Measurements from ENCODE around the gene NRXN3. TPM values are rescaled to one million over a fixed set of nuclear protein-coding genes. Genes with fewer than 3 reads are reported as not detected.

Gene NRXN3
- total RNA-seq, 1 experiment from 2014 or later: not detected

GRCh38 chr14:79840831-79841230 is 1670.7 kb downstream of the NRXN3 start:
- intact Hi-C loops (cut with micrococcal nuclease; ENCODE audit: unreplicated experiment): no loop called here
- Mint-ChIP-seq H3K9me3 (ENCODE audit: low read depth, unreplicated experiment) (no peaks in the 10 kb centered on the region), H3K27ac (ENCODE audit: unreplicated experiment) (no peak overlapping the region), H3K36me3 (ENCODE audit: insufficient read depth, unreplicated experiment) (no peaks in the 10 kb centered on the region), H3K4me1 (ENCODE audit: low read depth, unreplicated experiment) (peaks cover 21% of the 10 kb centered on the region), H3K27me3 (ENCODE audit: unreplicated experiment) (no peaks in the 10 kb centered on the region), H3K4me3 (ENCODE audit: low read depth, unreplicated experiment) (no peak overlapping the region)
- CTCF ChIA-PET: interaction anchor here (0.8 kb wide), 1 partner anchor 149 kb away, joined by 3 read pairs; no protein-coding TSS in a partner anchor
- no peak for DNase-seq
- no TSS peak for BruUV-seq (replicated peaks)
- no peak for TF ChIP-seq CTCF (IDR thresholded peaks at IDR 0.05; ENCODE audit: unreplicated experiment)

GRCh38 chr14:79841433-79841832 is 1671.3 kb downstream of the NRXN3 start:
- H3K4me3 Mint-ChIP-seq (ENCODE audit: low read depth, unreplicated experiment): peak overlapping the region; percentile 37
- intact Hi-C loops (cut with micrococcal nuclease; ENCODE audit: unreplicated experiment): no loop called here
- no peaks in the 10 kb centered on the region for H3K27me3 Mint-ChIP-seq (ENCODE audit: unreplicated experiment)
- H3K9me3 Mint-ChIP-seq (ENCODE audit: low read depth, unreplicated experiment): no peaks in the 10 kb centered on the region
- peaks cover 21% of the 10 kb centered on the region for H3K4me1 Mint-ChIP-seq (ENCODE audit: low read depth, unreplicated experiment)
- BruUV-seq (replicated peaks): no TSS peak
- DNase-seq: peak; percentile 29
- H3K27ac Mint-ChIP-seq (ENCODE audit: unreplicated experiment): no peak overlapping the region
- no peak for TF ChIP-seq CTCF (IDR thresholded peaks at IDR 0.05; ENCODE audit: unreplicated experiment)
- no peaks in the 10 kb centered on the region for H3K36me3 Mint-ChIP-seq (ENCODE audit: insufficient read depth, unreplicated experiment)
- CTCF ChIA-PET: interaction anchor here (0.6 to 0.8 kb wide), 2 partner anchors 11 to 1816 kb away, joined by 3 read pairs; no protein-coding TSS in a partner anchor

- TF ChIP-seq CTCF (IDR thresholded peaks at IDR 0.05; ENCODE audit: unreplicated experiment): no peak
- peak overlapping the region; percentile 37 for H3K4me3 Mint-ChIP-seq (ENCODE audit: low read depth, unreplicated experiment)
- BruUV-seq (replicated peaks): no TSS peak
- CTCF ChIA-PET: interaction anchor here (0.8 kb wide), 1 partner anchor 1817 kb away, joined by 3 read pairs; no protein-coding TSS in a partner anchor
- peaks cover 21% of the 10 kb centered on the region for H3K4me1 Mint-ChIP-seq (ENCODE audit: low read depth, unreplicated experiment)
- no peaks in the 10 kb centered on the region for H3K9me3 Mint-ChIP-seq (ENCODE audit: low read depth, unreplicated experiment)
- H3K27ac Mint-ChIP-seq (ENCODE audit: unreplicated experiment): no peak overlapping the region
- no peaks in the 10 kb centered on the region for H3K36me3 Mint-ChIP-seq (ENCODE audit: insufficient read depth, unreplicated experiment)
- peak; percentile 36 for DNase-seq
- no peaks in the 10 kb centered on the region for H3K27me3 Mint-ChIP-seq (ENCODE audit: unreplicated experiment)
- intact Hi-C loops (cut with micrococcal nuclease; ENCODE audit: unreplicated experiment): no loop called here
These were observed 1672.1 kb downstream of the NRXN3 start for GRCh38 chr14:79842270-79842669.

GRCh38 chr14:79852950-79853744 is 1683.0 kb downstream of the NRXN3 start:
- no peak for DNase-seq
- CTCF ChIA-PET: no interaction called here
- BruUV-seq (replicated peaks): no TSS peak
- H3K9me3 Mint-ChIP-seq (ENCODE audit: low read depth, unreplicated experiment): no peaks in the 10 kb centered on the region
- no peak for TF ChIP-seq CTCF (IDR thresholded peaks at IDR 0.05; ENCODE audit: unreplicated experiment)
- intact Hi-C loops (cut with micrococcal nuclease; ENCODE audit: unreplicated experiment): no loop called here
- no peak overlapping the region for H3K27ac Mint-ChIP-seq (ENCODE audit: unreplicated experiment)
- H3K36me3 Mint-ChIP-seq (ENCODE audit: insufficient read depth, unreplicated experiment): no peaks in the 10 kb centered on the region
- no peak overlapping the region for H3K4me3 Mint-ChIP-seq (ENCODE audit: low read depth, unreplicated experiment)
- peaks cover 8% of the 10 kb centered on the region for H3K27me3 Mint-ChIP-seq (ENCODE audit: unreplicated experiment)
- H3K4me1 Mint-ChIP-seq (ENCODE audit: low read depth, unreplicated experiment): no peaks in the 10 kb centered on the region
